H9 (cell line): ENCODE measurements around the gene USP9Y. TPM values are rescaled to one million over a fixed set of nuclear protein-coding genes. Genes with fewer than 3 reads are reported as not detected.

Experiments
- DNase-seq: peaks from one replicate; pipeline ENCODE4 v3.0.0-alpha.2; 2017
- H2AFZ ChIP-seq: one replicate; pipeline ENCODE4 v1.6.1; 2013; ENCODE audit warnings: mild to moderate bottlenecking, low read length, control low read depth, moderate library complexity
- H2AK5ac ChIP-seq: 2 replicates; pipeline ENCODE4 v1.6.1; 2013; ENCODE audit warnings: low read length, control low read depth, mixed read lengths; ENCODE audit not compliant: insufficient read length
- H2BK120ac ChIP-seq: one replicate; pipeline ENCODE4 v1.6.1; 2013; ENCODE audit warnings: low read depth, mild to moderate bottlenecking, low read length, control low read depth, inconsistent platforms; ENCODE audit not compliant: poor library complexity, severe bottlenecking
- H2BK12ac ChIP-seq: 2 replicates; pipeline ENCODE4 v1.6.1; 2013; ENCODE audit warnings: low read length, control low read depth, mixed read lengths, low read depth; ENCODE audit not compliant: insufficient read length
- H2BK15ac ChIP-seq: 2 replicates; pipeline ENCODE4 v1.6.1; 2013; ENCODE audit warnings: low read depth, low read length, control low read depth
- H2BK20ac ChIP-seq: one replicate; pipeline ENCODE4 v1.6.1; 2013; ENCODE audit warnings: low read depth, mild to moderate bottlenecking, low read length, control low read depth, inconsistent platforms; ENCODE audit not compliant: poor library complexity, severe bottlenecking
- H2BK5ac ChIP-seq: 2 replicates; pipeline ENCODE4 v1.6.1; 2013; ENCODE audit warnings: low read length, control low read depth, mixed read lengths; ENCODE audit not compliant: insufficient read length
- H3K14ac ChIP-seq: 2 replicates; pipeline ENCODE4 v1.6.1; 2013; ENCODE audit warnings: low read length, control low read depth; ENCODE audit not compliant: insufficient read depth
- H3K18ac ChIP-seq: 2 replicates; pipeline ENCODE4 v1.6.1; 2013; ENCODE audit warnings: low read depth, mild to moderate bottlenecking, mixed read lengths, low read length, control low read depth; ENCODE audit not compliant: insufficient read length
- H3K23ac ChIP-seq: 2 replicates; pipeline ENCODE4 v1.6.1; 2013; ENCODE audit warnings: low read length, control low read depth, mixed read lengths, low read depth; ENCODE audit not compliant: insufficient read length
- H3K23me2 ChIP-seq: 2 replicates; pipeline ENCODE4 v1.6.1; 2013; ENCODE audit warnings: low read depth, mild to moderate bottlenecking, mixed read lengths, low read length, control low read depth; ENCODE audit not compliant: insufficient read length, poor library complexity, severe bottlenecking
- H3K27ac ChIP-seq: 2 replicates; pipeline ENCODE4 v1.5.1; 2013; ENCODE audit warnings: low read length, control low read depth, mixed read lengths, low read depth; ENCODE audit not compliant: insufficient read length
- H3K27me3 ChIP-seq: 2 replicates; pipeline ENCODE4 v1.6.1; 2013; ENCODE audit warnings: low read length, control low read depth, inconsistent platforms; ENCODE audit not compliant: insufficient read depth
- H3K4ac ChIP-seq: 2 replicates; pipeline ENCODE4 v1.6.1; 2013; ENCODE audit warnings: low read depth, mild to moderate bottlenecking, control low read depth, inconsistent platforms, low read length, moderate library complexity
- H3K4me1 ChIP-seq: 2 replicates; pipeline ENCODE4 v1.6.1; 2013; ENCODE audit warnings: low read length, control low read depth, inconsistent platforms; ENCODE audit not compliant: insufficient read depth
- H3K4me2 ChIP-seq: 2 replicates; pipeline ENCODE4 v1.6.1; 2013; ENCODE audit warnings: low read length, control low read depth, mixed read lengths; ENCODE audit not compliant: insufficient read length, insufficient read depth
- H3K56ac ChIP-seq: 2 replicates; pipeline ENCODE4 v1.6.1; 2013; ENCODE audit warnings: low read depth, mild to moderate bottlenecking, mixed read lengths, low read length, control low read depth; ENCODE audit not compliant: insufficient read length
- H3K79me1 ChIP-seq: 2 replicates; pipeline ENCODE4 v1.6.1; 2013; ENCODE audit warnings: low read depth, mild to moderate bottlenecking, moderate library complexity, low read length, control low read depth, inconsistent platforms; ENCODE audit not compliant: insufficient read depth, poor library complexity, severe bottlenecking
- H3K79me2 ChIP-seq: 2 replicates; pipeline ENCODE4 v1.6.1; 2013; ENCODE audit warnings: low read length, control low read depth, inconsistent platforms; ENCODE audit not compliant: insufficient read depth
- H3K9ac ChIP-seq: 2 replicates; pipeline ENCODE4 v1.6.1; 2013; ENCODE audit warnings: low read length, control low read depth, mixed read lengths; ENCODE audit not compliant: insufficient read length; ENCODE audit errors: extremely low read depth
- H3K9me3 ChIP-seq: one replicate; pipeline ENCODE4 v1.6.1; 2013; ENCODE audit warnings: low read depth, low read length, inconsistent platforms; ENCODE audit not compliant: control insufficient read depth
- H3T11ph ChIP-seq: one replicate; pipeline ENCODE4 v1.6.1; 2013; ENCODE audit warnings: mild to moderate bottlenecking, low read length, control low read depth, inconsistent platforms
- H4K20me1 ChIP-seq: one replicate; pipeline ENCODE4 v1.6.1; 2013; ENCODE audit not compliant: control insufficient read depth, insufficient read length, insufficient read depth
- H4K5ac ChIP-seq: 2 replicates; pipeline ENCODE4 v1.6.1; 2013; ENCODE audit warnings: low read depth, mild to moderate bottlenecking, mixed read lengths, low read length, control low read depth; ENCODE audit not compliant: insufficient read length
- H4K8ac ChIP-seq: replicated peaks from 2 replicates; pipeline ENCODE4 v1.6.1; 2013; ENCODE audit warnings: low read length, control low read depth, mixed read lengths, low read depth; ENCODE audit not compliant: insufficient read length
- H4K91ac ChIP-seq: 2 replicates; pipeline ENCODE4 v1.6.1; 2013; ENCODE audit warnings: low read depth, mild to moderate bottlenecking, moderate library complexity, mixed read lengths, low read length, control low read depth; ENCODE audit not compliant: insufficient read length
- H3K27ac Mint-ChIP-seq, 3 experiments: 2 replicates in 2 of 3; 3 replicates in 1 of 3; pipeline ENCODE4 v1.8.0; 2020 to 2021; ENCODE audit warnings: mixed read lengths in 3 of 3, mild to moderate bottlenecking in 1 of 3, moderate library complexity in 1 of 3
- H3K27me3 Mint-ChIP-seq: 2 replicates; pipeline ENCODE4 v1.8.0; 2021; ENCODE audit warnings: low read depth, mild to moderate bottlenecking, moderate library complexity, mixed read lengths
- H3K36me3 Mint-ChIP-seq, 3 experiments: 2 replicates in 2 of 3; 3 replicates in 1 of 3; pipeline ENCODE4 v1.8.0; 2020 to 2021; ENCODE audit warnings: low read depth in 3 of 3, mixed read lengths in 3 of 3; ENCODE audit not compliant: insufficient read depth in 1 of 3
- H3K4me1 Mint-ChIP-seq, 2 experiments: 2 replicates each; pipeline ENCODE4 v1.8.0; 2020; ENCODE audit warnings: mixed read lengths in 2 of 2
- H3K4me3 Mint-ChIP-seq, 2 experiments: 2 replicates in 1 of 2; 3 replicates in 1 of 2; pipeline ENCODE4 v1.8.0; 2020 to 2021; ENCODE audit warnings: mild to moderate bottlenecking in 2 of 2, mixed read lengths in 2 of 2, moderate library complexity in 1 of 2
- H3K9me3 Mint-ChIP-seq, 2 experiments: 2 replicates in 1 of 2; 3 replicates in 1 of 2; pipeline ENCODE4 v1.8.0; 2020; ENCODE audit warnings: mild to moderate bottlenecking in 2 of 2, mixed read lengths in 2 of 2, moderate library complexity in 1 of 2
- WGBS: extraction: QIAGEN DNeasy Blood & Tissue Kit; methylation state at CpG from one replicate; pipeline ENCODE4 v1.1.7; 2013; ENCODE audit warnings: missing lambda C conversion rate, low lambda C conversion rate, mixed read lengths; ENCODE audit not compliant: insufficient read length; ENCODE audit errors: extremely low coverage; 5-methylcytosine and 5-hydroxymethylcytosine counted together
- total RNA-seq: library from RNA; stranded (reverse); gene quantifications from 2 replicates; pipeline ENCODE4 v1.2.1, GENCODE V29; 2021
- TF ChIP-seq, protein P1 (sequence below): fragments of 200-600 bp; sonication (generic); conservative IDR thresholded peaks from 3 replicates; pipeline ENCODE4 v1.8.0; 2021; ENCODE audit warnings: antibody characterized with exemption, mild to moderate bottlenecking

The USP9Y gene
- total RNA-seq, 1 experiment from 2014 or later = not detected

DNA sequence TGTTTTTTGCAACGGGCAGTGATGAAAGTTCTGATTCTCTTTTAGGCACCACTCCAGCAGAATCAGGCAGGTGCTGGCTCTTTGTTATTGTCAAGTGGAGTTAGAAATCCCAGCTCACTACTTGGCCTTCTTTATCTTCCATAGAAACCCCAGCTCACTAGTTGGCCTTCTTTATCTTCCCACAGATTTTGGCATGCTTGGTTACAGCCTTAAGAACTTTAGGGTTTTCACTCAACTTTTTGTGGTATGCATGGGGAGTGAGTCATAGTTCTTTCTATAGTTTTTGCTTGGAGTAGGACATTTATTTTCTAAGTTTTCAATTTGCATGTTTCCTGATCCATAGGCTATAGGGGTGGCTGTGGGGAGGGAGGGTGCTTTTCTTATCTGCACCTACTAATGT lies 55.0 kb downstream of the USP9Y start:
- Histone ChIP-seq H2BK120ac (no peak overlapping the region), H3K23ac (no peak overlapping the region), H3K23me2 (no peaks in the 10 kb centered on the region), H3K79me2 (no peaks in the 10 kb centered on the region), H2AFZ (no peak overlapping the region), H3K27me3 (no peaks in the 10 kb centered on the region), H3K79me1 (no peaks in the 10 kb centered on the region), H2BK15ac (no peak overlapping the region), H4K5ac (no peak overlapping the region), H2BK12ac (no peak overlapping the region), H3K14ac (no peak overlapping the region), H3T11ph (no peak overlapping the region), H3K18ac (no peak overlapping the region), H3K9me3 (no peaks in the 10 kb centered on the region), H4K8ac (no peak overlapping the region), H4K20me1 (no peaks in the 10 kb centered on the region), H3K4me2 (no peak overlapping the region), H2BK5ac (no peak overlapping the region), H3K9ac (no peak overlapping the region), H3K56ac (no peak overlapping the region), H4K91ac (no peak overlapping the region), H2BK20ac (no peak overlapping the region), H3K4me1 (no peaks in the 10 kb centered on the region), H3K27ac (no peak overlapping the region), H3K4ac (no peak overlapping the region), H2AK5ac (no peak overlapping the region)
- DNase-seq = no peak
- Mint-ChIP-seq H3K27ac (no peak overlapping the region), H3K4me1 (no peaks in the 10 kb centered on the region), H3K27me3 (no peaks in the 10 kb centered on the region), H3K36me3 (no peaks in the 10 kb centered on the region), H3K4me3 (no peak overlapping the region), H3K9me3 (no peaks in the 10 kb centered on the region)
- WGBS = no CpG with 5 or more reads among the region's 1 CpG
- TF ChIP-seq, protein P1, sequence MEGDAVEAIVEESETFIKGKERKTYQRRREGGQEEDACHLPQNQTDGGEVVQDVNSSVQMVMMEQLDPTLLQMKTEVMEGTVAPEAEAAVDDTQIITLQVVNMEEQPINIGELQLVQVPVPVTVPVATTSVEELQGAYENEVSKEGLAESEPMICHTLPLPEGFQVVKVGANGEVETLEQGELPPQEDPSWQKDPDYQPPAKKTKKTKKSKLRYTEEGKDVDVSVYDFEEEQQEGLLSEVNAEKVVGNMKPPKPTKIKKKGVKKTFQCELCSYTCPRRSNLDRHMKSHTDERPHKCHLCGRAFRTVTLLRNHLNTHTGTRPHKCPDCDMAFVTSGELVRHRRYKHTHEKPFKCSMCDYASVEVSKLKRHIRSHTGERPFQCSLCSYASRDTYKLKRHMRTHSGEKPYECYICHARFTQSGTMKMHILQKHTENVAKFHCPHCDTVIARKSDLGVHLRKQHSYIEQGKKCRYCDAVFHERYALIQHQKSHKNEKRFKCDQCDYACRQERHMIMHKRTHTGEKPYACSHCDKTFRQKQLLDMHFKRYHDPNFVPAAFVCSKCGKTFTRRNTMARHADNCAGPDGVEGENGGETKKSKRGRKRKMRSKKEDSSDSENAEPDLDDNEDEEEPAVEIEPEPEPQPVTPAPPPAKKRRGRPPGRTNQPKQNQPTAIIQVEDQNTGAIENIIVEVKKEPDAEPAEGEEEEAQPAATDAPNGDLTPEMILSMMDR = no peak
